Activated naive CD4-positive, alpha-beta T cell treated with anti-CD3 and anti-CD28 coated beads, Interleukin-2, amount 50 U/mL, for 24 hours (primary cell): ENCODE data around the gene SMG5.

Source experiments
- H3K27ac Mint-ChIP-seq: one replicate; pipeline ENCODE4 v1.8.0; 2021; ENCODE audit warnings: mild to moderate bottlenecking, mixed read lengths
- H3K27me3 Mint-ChIP-seq: one replicate; pipeline ENCODE4 v1.8.0; 2021; ENCODE audit warnings: mixed read lengths
- H3K36me3 Mint-ChIP-seq: one replicate; pipeline ENCODE4 v1.8.0; 2021; ENCODE audit warnings: mixed read lengths
- H3K4me1 Mint-ChIP-seq: one replicate; pipeline ENCODE4 v1.8.0; 2021; ENCODE audit warnings: mixed read lengths
- H3K4me3 Mint-ChIP-seq: one replicate; pipeline ENCODE4 v1.8.0; 2021; ENCODE audit warnings: mild to moderate bottlenecking, mixed read lengths
- H3K9me3 Mint-ChIP-seq: one replicate; pipeline ENCODE4 v1.8.0; 2021; ENCODE audit warnings: mixed read lengths

Gene SMG5

DNA sequence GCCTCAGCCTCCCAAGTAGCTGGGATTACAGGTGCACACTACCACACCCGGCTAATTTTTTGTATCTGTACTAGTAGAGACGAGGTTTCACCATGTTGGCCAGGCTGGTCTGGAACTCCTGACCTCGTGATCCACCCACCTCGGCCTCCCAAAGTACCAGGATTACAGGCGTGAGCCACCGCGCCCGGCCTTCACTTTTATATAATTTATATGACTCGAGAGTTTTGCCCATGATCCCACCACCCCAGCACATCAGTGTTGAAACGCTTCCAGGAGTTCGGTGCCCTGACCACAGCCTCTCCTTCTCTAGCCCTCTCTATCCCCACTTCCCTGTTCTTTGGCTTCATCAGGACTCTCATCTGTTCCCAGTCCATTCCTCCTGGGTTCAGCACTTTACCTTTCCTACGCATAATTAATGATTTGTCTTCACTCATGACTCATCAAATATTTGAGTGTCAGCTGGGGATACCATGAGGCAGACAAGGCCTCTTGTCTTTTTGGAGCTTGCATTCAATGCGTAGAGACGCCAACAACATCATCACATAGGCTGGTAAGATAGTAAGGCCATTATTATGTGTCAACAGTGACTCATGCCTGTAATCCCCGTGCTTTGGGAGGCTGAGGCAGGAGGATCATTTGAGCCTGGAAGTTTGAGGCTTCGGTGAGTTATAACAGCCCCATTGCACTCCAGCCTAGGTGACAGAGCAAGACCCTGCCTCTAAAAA, 68.4 kb downstream of the SMG5 start:
- Mint-ChIP-seq H3K27me3 (no peaks in the 10 kb centered on the region), H3K9me3 (no peaks in the 10 kb centered on the region), H3K27ac (peak overlapping the region; percentile 98), H3K4me3 (peak overlapping the region; percentile 88), H3K36me3 (peaks cover 19% of the 10 kb centered on the region), H3K4me1 (peaks cover 44% of the 10 kb centered on the region)

- Mint-ChIP-seq H3K4me3 (peak overlapping the region; percentile 97), H3K9me3 (no peaks in the 10 kb centered on the region), H3K4me1 (peaks cover 42% of the 10 kb centered on the region), H3K36me3 (peaks cover 21% of the 10 kb centered on the region), H3K27me3 (no peaks in the 10 kb centered on the region), H3K27ac (peak overlapping the region; percentile 98)
Observed at GRCh38 chr1:156213644-156213966, 69.0 kb downstream of the SMG5 start.

GRCh38 chr1:156212833-156213643, 69.6 kb downstream of the SMG5 start, which contains the start of gene PMF1:
PMF1 (plus strand) TSS chr1:156213007; CDS start chr1:156213016, 9 bp downstream.
- Mint-ChIP-seq H3K4me1 (peaks cover 38% of the 10 kb centered on the region), H3K4me3 (peak within 1 kb of the TSS; percentile 97), H3K9me3 (no peaks in the 10 kb centered on the region), H3K27ac (peak within 1 kb of the TSS; percentile 98), H3K36me3 (peaks cover 21% of the 10 kb centered on the region), H3K27me3 (no peaks in the 10 kb centered on the region)

DNA sequence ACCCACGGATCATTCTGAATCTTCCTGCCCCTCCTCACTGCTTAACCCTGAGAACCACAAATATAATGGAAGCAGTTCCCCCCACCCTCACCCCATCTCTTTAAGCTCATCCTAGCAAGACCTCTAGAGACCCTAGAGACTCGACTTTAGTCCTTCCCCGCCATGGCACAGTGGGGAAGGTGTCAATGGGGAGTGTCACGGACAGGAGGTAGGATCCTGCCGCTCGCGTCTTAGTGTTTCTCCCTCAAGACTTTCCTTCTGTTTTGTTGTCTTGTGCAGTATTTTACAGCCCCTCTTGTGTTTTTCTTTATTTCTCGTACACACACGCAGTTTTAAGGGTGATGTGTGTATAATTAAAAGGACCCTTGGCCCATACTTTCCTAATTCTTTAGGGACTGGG, 70.5 kb downstream of the SMG5 start:
- H3K9me3 Mint-ChIP-seq = no peaks in the 10 kb centered on the region
- no peaks in the 10 kb centered on the region for H3K27me3 Mint-ChIP-seq
- H3K36me3 Mint-ChIP-seq = peaks cover 19% of the 10 kb centered on the region
- H3K4me1 Mint-ChIP-seq = peaks cover 29% of the 10 kb centered on the region
- peak overlapping the region; percentile 97 for H3K4me3 Mint-ChIP-seq
- peak overlapping the region; percentile 98 for H3K27ac Mint-ChIP-seq

DNA sequence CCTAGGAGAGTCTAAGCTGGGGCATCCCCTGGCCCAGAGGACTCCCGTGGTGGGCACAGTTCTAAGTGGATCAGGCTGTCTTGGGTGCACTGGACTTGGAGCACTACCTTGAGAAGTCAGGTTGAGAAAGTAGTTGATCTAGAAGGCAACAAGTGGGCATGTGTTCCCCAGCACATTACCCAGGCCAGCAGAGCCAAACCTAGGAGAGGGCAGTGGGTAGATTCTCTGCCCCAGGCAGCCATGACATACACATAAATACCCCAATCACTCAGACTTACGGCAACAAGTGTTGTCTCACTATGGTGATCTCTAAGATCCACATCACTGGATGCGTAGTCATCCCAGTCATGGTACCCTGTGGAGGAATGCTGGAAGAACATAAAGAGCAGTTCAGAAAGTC, 71.4 kb downstream of the SMG5 start:
- no peak overlapping the region for H3K4me3 Mint-ChIP-seq
- no peaks in the 10 kb centered on the region for H3K9me3 Mint-ChIP-seq
- H3K27ac Mint-ChIP-seq = peak overlapping the region; percentile 78
- H3K4me1 Mint-ChIP-seq = peaks cover 29% of the 10 kb centered on the region
- peaks cover 19% of the 10 kb centered on the region for H3K36me3 Mint-ChIP-seq
- H3K27me3 Mint-ChIP-seq = no peaks in the 10 kb centered on the region

GRCh38 chr1:156204686-156205085, 77.9 kb downstream of the SMG5 start:
- Mint-ChIP-seq H3K27ac (no peak overlapping the region), H3K27me3 (no peaks in the 10 kb centered on the region), H3K4me3 (no peak overlapping the region), H3K36me3 (peaks cover 14% of the 10 kb centered on the region), H3K4me1 (peaks cover 23% of the 10 kb centered on the region), H3K9me3 (no peaks in the 10 kb centered on the region)

DNA sequence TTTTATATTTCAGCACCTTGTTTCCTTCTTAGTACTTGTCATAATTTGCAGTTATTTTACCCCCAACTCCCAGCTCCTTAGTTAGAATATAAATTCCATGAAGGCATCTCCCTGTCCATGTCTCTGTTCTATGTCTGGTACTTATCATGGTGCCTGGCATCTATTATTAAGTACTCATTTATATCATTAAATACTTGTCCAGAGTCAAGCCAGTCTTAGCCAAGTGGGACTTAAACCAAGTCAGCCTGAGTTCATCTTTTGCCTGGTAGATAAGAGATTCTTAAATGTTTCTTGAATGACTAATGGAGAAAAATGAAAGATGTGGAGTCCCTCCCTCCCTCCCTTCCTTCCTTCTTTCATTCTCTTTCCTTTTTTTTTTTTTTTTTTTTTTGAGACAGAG, 79.3 kb downstream of the SMG5 start:
- Mint-ChIP-seq H3K4me3 (no peak overlapping the region), H3K27me3 (no peaks in the 10 kb centered on the region), H3K9me3 (no peaks in the 10 kb centered on the region), H3K36me3 (peaks cover 14% of the 10 kb centered on the region), H3K27ac (no peak overlapping the region), H3K4me1 (peaks cover 36% of the 10 kb centered on the region)

DNA sequence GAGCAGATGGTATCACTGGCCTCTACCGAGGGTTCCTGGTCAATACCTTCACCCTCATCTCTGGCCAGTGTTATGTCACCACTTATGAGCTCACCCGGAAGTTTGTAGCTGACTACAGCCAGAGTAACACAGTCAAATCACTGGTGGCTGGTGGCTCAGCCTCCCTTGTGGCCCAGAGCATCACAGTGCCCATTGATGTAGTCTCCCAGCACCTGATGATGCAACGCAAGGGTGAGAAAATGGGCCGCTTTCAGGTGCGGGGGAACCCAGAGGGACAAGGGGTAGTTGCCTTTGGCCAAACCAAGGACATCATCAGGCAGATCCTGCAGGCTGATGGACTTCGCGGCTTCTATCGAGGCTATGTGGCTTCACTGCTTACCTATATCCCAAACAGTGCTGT, 82.6 kb downstream of the SMG5 start:
- Mint-ChIP-seq H3K27me3 (no peaks in the 10 kb centered on the region), H3K36me3 (peaks cover 18% of the 10 kb centered on the region), H3K4me1 (peaks cover 58% of the 10 kb centered on the region), H3K27ac (peak overlapping the region; percentile 84), H3K4me3 (peak overlapping the region; percentile 76), H3K9me3 (no peaks in the 10 kb centered on the region)
